Glomerular visceral epithelial cell (primary cell): ENCODE measurements around the gene BRCC3.

Source experiments
- DNase-seq: peaks from one replicate; pipeline ENCODE4 v3.0.0-alpha.2; 2016; ENCODE audit errors: extremely low spot score

The BRCC3 gene

GRCh38 chrX:155056877-155057792 is 14.2 kb upstream of the BRCC3 start:
- peak; percentile 66 for DNase-seq

DNA sequence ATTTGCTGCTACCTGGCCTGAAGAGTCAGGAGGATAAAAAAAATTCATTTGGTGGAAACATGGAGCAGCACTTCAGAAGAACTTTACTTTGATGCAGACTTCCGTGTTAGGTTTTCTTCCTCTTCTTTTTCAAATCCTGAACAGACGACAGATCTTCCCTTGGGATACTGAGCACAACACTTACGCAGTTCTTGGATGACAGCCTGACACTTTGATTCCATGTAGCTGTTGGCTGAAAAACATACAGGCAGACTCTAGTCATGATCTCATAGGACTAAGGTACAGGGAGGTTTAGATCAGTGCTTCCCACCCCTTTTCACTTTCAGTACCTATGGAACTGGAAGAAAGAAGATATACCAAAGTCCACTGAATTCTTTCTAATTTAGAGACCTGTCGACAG is 9.5 kb upstream of the BRCC3 start:
- DNase-seq: no peak

GRCh38 chrX:155065035-155065734 is 6.1 kb upstream of the BRCC3 start:
- DNase-seq: peak; percentile 27

DNA sequence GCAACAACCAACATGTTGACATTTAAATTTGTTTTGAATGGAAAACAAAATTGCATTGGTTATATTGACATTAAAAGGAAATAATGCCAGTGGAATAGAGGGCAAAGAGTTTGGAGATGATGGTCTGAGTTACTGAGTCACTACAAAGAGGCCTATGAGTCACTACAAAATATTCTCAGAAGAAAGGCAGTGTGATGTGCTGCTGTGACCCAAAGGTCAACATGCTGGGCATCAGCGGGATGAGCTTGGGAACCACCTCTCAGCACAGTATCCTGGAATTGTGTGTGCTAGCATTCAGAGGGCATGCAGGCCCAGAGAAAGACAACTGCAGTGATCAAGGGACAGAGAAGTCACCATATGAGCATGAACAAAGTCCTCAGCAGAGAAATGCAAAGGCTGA is 3.1 kb upstream of the BRCC3 start:
- DNase-seq: peak; percentile 54

GRCh38 chrX:155069414-155069813 is 1.9 kb upstream of the BRCC3 start:
- no peak for DNase-seq

- no peak for DNase-seq
These were observed 1.3 kb upstream of the BRCC3 start for GRCh38 chrX:155070038-155070437.

- no peak for DNase-seq
These were observed 689 bp upstream of the BRCC3 start for GRCh38 chrX:155070663-155070974.

GRCh38 chrX:155071694-155072280 is 479 bp downstream of the BRCC3 start:
- peak; percentile 11 for DNase-seq

DNA sequence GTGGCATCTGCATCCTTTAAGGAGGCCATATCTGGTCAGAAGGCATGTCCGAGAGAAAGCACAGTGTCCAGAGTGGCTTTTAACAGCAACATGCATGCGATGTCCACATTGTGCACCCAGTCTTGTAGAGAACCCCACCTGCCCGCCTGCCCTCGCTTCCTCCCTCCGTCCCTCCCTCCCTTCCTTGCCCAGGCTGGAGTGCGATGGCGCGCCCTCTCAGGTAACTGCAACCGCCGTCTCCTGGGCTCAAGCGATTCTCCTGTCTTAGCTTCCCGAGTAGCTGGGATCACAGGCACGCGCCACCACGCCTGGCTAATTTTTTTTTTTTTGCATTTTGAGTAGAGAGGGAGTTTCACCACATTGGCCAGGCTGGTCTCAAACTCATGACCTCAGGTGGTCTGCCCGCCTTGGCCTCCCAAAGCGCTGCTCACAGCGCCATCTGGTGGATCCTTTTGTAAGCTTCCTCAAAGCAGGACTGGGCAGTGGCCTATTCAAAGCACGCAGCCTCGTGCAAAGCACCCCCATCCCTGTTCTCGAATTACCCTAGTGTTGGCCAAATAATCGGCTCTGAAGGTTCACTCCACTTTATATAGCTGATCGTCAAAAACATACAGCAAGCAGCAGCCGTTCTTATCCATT is 15.0 kb downstream of the BRCC3 start:
- peak; percentile 16 for DNase-seq

DNA sequence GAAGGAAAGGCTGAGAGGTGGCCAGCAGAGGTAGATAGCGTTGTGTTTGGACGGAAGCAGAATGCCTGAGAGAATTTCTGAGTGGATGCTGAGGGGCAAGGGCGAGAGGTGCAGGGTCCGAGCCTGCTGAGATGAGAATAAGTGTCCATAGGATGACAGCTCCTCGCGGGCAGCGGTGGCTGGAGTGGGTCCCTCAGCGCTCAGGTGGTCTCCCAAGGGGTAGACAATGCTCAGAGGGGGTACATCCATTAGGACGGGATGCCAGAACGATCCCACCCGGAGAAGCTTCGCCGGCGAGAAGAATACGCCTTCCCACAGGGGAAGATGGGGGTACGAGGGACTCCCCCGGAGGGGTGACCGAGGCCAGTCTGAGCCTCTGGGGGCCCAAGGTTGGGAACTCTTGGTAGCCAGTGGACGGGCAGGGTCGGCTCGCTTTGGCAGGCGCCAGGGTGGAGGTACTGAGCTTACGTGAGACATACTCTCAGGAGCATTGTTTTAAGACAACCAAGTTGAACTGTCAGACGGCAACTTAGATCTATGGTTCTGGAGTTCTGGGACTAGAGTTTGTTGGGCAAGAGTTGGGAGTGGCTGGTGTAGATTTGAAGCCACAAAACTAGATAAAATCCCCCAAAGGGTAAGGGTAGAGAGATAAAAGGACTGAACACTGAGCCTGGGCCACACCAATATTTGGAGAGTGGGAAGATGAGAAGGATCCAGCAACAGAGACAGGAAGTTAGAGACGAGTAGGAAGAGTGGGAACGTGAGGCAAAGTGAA is 15.8 kb downstream of the BRCC3 start:
- DNase-seq: no peak

GRCh38 chrX:155094468-155095061 is 23.3 kb downstream of the BRCC3 start:
- DNase-seq: peak; percentile 2

DNA sequence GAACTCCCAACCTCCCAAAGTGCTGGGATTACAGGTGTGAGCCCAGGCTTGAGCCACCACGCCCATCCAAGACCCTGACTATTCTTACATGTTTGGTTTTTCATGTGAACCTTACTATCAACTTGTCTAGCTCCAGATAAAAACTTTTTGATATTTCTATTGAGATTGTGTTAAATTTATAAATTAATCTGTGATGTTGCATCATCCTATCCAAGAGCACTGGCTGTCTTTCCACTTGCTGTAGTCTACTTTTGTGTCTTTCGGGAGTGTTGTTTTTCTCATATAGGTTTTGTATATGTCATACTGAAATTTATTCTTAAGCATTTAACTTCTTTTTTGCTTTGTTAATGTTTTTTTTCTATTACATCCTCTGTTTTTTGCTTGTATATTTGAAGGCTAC is 34.6 kb downstream of the BRCC3 start:
- no peak for DNase-seq

DNA sequence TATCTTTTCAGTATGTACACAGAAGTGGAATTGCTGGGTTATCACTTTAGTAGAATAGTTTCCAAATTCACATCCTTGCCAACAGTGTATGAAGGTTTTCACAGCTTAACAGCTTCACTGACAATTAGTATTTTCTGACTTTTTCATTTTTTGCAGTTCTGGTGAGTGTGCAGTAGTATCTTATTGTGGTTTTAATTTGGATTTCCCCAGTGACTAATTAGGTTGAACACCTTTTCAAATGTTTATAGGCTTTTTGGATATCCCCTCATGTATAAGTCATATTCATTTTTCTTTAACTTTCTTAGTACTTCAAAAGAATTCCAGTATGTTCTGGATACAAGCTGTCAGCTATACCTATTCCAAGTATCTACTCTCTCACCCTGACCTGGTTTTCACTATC is 37.1 kb downstream of the BRCC3 start:
- no peak for DNase-seq

- DNase-seq: no peak
These were observed 40.9 kb downstream of the BRCC3 start for GRCh38 chrX:155112171-155112570.

DNA sequence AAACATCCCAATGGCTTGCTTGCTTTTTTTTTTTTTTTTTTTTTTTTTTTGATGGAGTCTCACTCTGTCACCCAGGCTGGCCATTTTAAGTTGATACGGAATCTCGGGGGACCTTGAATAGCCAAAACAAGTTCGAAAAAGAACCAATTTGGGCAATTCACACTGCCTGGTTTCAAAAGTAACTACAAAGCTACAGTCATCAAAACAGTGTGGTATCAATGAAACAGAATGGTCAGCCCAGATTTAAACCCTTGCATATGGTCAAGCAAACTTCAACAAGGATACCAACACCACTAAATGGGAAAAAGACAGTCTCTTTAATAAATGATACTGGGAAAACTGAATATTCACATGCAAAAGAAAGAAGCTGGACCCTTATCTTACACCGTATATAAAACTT is 41.8 kb downstream of the BRCC3 start:
- DNase-seq: no peak

- no peak for DNase-seq
These were observed 44.0 kb downstream of the BRCC3 start for GRCh38 chrX:155115174-155115819.

- no peak for DNase-seq
These were observed 56.2 kb downstream of the BRCC3 start for GRCh38 chrX:155127465-155127864.

DNA sequence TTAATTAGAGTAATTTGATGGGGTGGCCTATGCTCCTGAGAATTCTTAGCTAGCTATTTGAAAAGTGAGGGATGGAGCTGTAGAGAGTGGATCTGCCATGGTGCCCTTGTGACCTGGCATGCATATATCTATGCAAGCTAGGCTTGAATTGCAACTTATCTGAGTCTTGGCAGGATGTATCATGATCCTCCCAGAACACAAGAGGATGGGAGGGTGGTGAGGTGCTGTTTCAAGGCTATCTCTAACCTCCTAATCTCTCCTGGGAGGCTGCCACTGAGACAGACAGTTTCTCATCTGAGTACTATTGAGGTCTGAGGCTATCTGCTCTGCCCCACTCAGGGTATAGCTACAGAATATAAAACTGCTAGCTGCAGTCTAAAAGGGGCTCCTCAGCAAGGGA is 56.6 kb downstream of the BRCC3 start:
- no peak for DNase-seq

DNA sequence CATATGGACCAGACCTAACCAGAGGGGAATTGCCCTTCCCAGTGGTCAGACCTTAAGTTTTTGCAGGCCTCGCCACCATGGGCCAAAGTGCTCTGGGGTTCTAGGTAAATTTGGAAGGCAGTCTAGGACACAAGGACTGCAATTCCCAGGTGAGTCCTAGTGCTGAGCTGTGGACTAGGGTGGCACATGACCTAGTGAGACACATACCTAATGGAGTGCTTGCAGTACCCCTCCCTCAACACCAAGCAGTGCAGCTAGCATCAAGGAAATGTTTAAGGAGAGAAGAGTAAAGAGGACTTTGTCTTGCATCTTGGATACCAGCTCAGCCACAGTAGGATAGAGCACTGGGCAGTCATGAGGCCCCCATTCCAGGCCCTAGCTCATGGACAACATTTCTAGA is 60.8 kb downstream of the BRCC3 start:
- no peak for DNase-seq

- DNase-seq: no peak
These were observed 62.9 kb downstream of the BRCC3 start for GRCh38 chrX:155134255-155134654.
